ENCODE results near the gene KRT1.

KRT1 gene

GRCh38 chr12:52698651-52699340 lies 18.6 kb upstream of the KRT1 start:
- no peak for DNase-seq

- no peak for DNase-seq
Observed at GRCh38 chr12:52697058-52697582, 16.9 kb upstream of the KRT1 start.

- no peak for DNase-seq
Observed at GRCh38 chr12:52696588-52696987, 16.4 kb upstream of the KRT1 start.

GRCh38 chr12:52695039-52695438 lies 14.8 kb upstream of the KRT1 start:
- no peak for DNase-seq

- DNase-seq: no peak
Observed at GRCh38 chr12:52694151-52694550, 13.9 kb upstream of the KRT1 start.

- no peak for DNase-seq
Observed at GRCh38 chr12:52693261-52693660, 13.1 kb upstream of the KRT1 start.

GRCh38 chr12:52692254-52692653 lies 12.0 kb upstream of the KRT1 start:
- no peak for DNase-seq

GRCh38 chr12:52691841-52692150 lies 11.6 kb upstream of the KRT1 start:
- no peak for DNase-seq

- no peak for DNase-seq
Observed at GRCh38 chr12:52691076-52691840, 11.1 kb upstream of the KRT1 start.

GRCh38 chr12:52690351-52691075 lies 10.3 kb upstream of the KRT1 start:
- no peak for DNase-seq

- DNase-seq: no peak
Observed at GRCh38 chr12:52689936-52690335, 9.7 kb upstream of the KRT1 start.

GRCh38 chr12:52689239-52689638 lies 9.0 kb upstream of the KRT1 start:
- no peak for DNase-seq

- DNase-seq: no peak
Observed at GRCh38 chr12:52688481-52688880, 8.3 kb upstream of the KRT1 start.

- no peak for DNase-seq
Observed at GRCh38 chr12:52687497-52688385, 7.5 kb upstream of the KRT1 start.

- DNase-seq: no peak
Observed at GRCh38 chr12:52686756-52687487, 6.7 kb upstream of the KRT1 start.

- DNase-seq: no peak
Observed at GRCh38 chr12:52686063-52686462, 5.9 kb upstream of the KRT1 start.

- DNase-seq: no peak
Observed at GRCh38 chr12:52685406-52685890, 5.2 kb upstream of the KRT1 start.

GRCh38 chr12:52684431-52684830 lies 4.2 kb upstream of the KRT1 start:
- no peak for DNase-seq

GRCh38 chr12:52683575-52684300 lies 3.5 kb upstream of the KRT1 start:
- DNase-seq: no peak

GRCh38 chr12:52682938-52683574 lies 2.8 kb upstream of the KRT1 start:
- DNase-seq: no peak

GRCh38 chr12:52682381-52682660 lies 2.1 kb upstream of the KRT1 start:
- DNase-seq: no peak

All from AML-193 (cell line).